WTC11 (cell line): ENCODE measurements around the gene BOK.

ENCODE experiments used
- CREB1 ChIP-seq: sonication (generic); formaldehyde crosslinking; IDR thresholded peaks from 2 replicates; pipeline ENCODE4 v1.8.0; 2023; ENCODE audit warnings: mild to moderate bottlenecking, missing genetic modification reagents
- ETV6 ChIP-seq: sonication (generic); formaldehyde crosslinking; IDR thresholded peaks from 2 replicates; pipeline ENCODE4 v1.8.1; 2022; ENCODE audit warnings: mild to moderate bottlenecking, missing genetic modification reagents
- FOXP1 ChIP-seq: sonication (generic); formaldehyde crosslinking; IDR thresholded peaks from 2 replicates; pipeline ENCODE4 v1.8.0; 2022; ENCODE audit warnings: missing genetic modification reagents, mild to moderate bottlenecking, moderate library complexity, borderline replicate concordance
- JUN ChIP-seq: sonication (generic); formaldehyde crosslinking; IDR thresholded peaks from 2 replicates; pipeline ENCODE4 v1.8.0; 2023; ENCODE audit warnings: mild to moderate bottlenecking, missing genetic modification reagents
- NFE2L1 ChIP-seq: sonication (generic); formaldehyde crosslinking; IDR thresholded peaks from 2 replicates; pipeline ENCODE4 v1.8.1; 2023; ENCODE audit warnings: missing genetic modification reagents
- NFYB ChIP-seq: sonication (generic); formaldehyde crosslinking; conservative IDR thresholded peaks from 2 replicates; pipeline ENCODE4 v1.8.0; 2022; ENCODE audit warnings: low read depth, missing genetic modification reagents
- NR2C2 ChIP-seq: sonication (generic); formaldehyde crosslinking; IDR thresholded peaks from 2 replicates; pipeline ENCODE4 v1.8.0; 2022; ENCODE audit warnings: mild to moderate bottlenecking, missing genetic modification reagents
- SMAD3 ChIP-seq: sonication (generic); formaldehyde crosslinking; IDR thresholded peaks from 2 replicates; pipeline ENCODE4 v1.8.0; 2022; ENCODE audit warnings: missing genetic modification reagents, mild to moderate bottlenecking, borderline replicate concordance
- ZNF121 ChIP-seq: sonication (generic); formaldehyde crosslinking; IDR thresholded peaks from 2 replicates; pipeline ENCODE4 v1.8.0; 2023; ENCODE audit warnings: missing genetic modification reagents
- TF ChIP-seq, protein P1 (sequence below): fragments of 200-600 bp; IDR thresholded peaks from 2 replicates; pipeline ENCODE4 v1.8.0; 2022; ENCODE audit warnings: antibody characterized with exemption
- TF ChIP-seq, protein P2 (sequence below): sonication (generic); formaldehyde crosslinking; IDR thresholded peaks from 2 replicates; pipeline ENCODE4 v1.8.0; 2022; ENCODE audit warnings: mild to moderate bottlenecking, missing genetic modification reagents
- TF ChIP-seq, protein P3 (sequence below): sonication (generic); formaldehyde crosslinking; IDR thresholded peaks from 2 replicates; pipeline ENCODE4 v1.8.1; 2022; ENCODE audit warnings: low read depth, missing genetic modification reagents, borderline replicate concordance
- TF ChIP-seq, protein P4 (sequence below): sonication (generic); formaldehyde crosslinking; IDR thresholded peaks from 2 replicates; pipeline ENCODE4 v1.8.0; 2023; ENCODE audit warnings: mild to moderate bottlenecking, missing genetic modification reagents

DNA sequence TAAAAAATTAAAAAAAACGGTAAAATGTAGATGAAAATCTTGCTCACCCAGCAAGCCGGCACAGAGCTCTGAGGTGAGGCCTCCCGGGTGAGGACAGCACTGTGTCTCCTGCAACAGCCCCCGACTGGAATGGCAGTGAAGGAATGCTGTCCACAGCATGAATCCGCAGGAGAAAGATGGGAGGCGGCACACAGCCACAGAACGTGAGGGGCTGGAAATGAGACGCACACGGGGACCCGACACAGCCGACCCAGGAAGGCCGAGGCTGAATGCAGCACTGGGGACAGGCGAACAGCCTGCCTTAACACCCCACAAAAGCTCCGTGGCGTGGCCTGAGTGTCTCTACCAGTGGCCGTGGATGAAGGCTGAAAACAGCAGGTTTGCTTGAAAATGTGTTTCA lies 34.7 kb downstream of the BOK start:
- TF ChIP-seq, protein P1, sequence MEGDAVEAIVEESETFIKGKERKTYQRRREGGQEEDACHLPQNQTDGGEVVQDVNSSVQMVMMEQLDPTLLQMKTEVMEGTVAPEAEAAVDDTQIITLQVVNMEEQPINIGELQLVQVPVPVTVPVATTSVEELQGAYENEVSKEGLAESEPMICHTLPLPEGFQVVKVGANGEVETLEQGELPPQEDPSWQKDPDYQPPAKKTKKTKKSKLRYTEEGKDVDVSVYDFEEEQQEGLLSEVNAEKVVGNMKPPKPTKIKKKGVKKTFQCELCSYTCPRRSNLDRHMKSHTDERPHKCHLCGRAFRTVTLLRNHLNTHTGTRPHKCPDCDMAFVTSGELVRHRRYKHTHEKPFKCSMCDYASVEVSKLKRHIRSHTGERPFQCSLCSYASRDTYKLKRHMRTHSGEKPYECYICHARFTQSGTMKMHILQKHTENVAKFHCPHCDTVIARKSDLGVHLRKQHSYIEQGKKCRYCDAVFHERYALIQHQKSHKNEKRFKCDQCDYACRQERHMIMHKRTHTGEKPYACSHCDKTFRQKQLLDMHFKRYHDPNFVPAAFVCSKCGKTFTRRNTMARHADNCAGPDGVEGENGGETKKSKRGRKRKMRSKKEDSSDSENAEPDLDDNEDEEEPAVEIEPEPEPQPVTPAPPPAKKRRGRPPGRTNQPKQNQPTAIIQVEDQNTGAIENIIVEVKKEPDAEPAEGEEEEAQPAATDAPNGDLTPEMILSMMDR, result no peak
- TF ChIP-seq JUN (CRISPR knock-in tag) (no peak), NR2C2 (CRISPR knock-in tag) (no peak), NFYB (CRISPR knock-in tag) (no peak), ETV6 (CRISPR knock-in tag) (no peak), SMAD3 (CRISPR knock-in tag) (no peak), ZNF121 (CRISPR knock-in tag) (no peak), CREB1 (no peak), FOXP1 (no peak), NFE2L1 (CRISPR knock-in tag) (no peak)
- TF ChIP-seq, protein P2, sequence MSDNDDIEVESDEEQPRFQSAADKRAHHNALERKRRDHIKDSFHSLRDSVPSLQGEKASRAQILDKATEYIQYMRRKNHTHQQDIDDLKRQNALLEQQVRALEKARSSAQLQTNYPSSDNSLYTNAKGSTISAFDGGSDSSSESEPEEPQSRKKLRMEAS (CRISPR knock-in tag), result no peak
- TF ChIP-seq, protein P3, sequence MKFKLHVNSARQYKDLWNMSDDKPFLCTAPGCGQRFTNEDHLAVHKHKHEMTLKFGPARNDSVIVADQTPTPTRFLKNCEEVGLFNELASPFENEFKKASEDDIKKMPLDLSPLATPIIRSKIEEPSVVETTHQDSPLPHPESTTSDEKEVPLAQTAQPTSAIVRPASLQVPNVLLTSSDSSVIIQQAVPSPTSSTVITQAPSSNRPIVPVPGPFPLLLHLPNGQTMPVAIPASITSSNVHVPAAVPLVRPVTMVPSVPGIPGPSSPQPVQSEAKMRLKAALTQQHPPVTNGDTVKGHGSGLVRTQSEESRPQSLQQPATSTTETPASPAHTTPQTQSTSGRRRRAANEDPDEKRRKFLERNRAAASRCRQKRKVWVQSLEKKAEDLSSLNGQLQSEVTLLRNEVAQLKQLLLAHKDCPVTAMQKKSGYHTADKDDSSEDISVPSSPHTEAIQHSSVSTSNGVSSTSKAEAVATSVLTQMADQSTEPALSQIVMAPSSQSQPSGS (CRISPR knock-in tag), result no peak
- TF ChIP-seq, protein P4, sequence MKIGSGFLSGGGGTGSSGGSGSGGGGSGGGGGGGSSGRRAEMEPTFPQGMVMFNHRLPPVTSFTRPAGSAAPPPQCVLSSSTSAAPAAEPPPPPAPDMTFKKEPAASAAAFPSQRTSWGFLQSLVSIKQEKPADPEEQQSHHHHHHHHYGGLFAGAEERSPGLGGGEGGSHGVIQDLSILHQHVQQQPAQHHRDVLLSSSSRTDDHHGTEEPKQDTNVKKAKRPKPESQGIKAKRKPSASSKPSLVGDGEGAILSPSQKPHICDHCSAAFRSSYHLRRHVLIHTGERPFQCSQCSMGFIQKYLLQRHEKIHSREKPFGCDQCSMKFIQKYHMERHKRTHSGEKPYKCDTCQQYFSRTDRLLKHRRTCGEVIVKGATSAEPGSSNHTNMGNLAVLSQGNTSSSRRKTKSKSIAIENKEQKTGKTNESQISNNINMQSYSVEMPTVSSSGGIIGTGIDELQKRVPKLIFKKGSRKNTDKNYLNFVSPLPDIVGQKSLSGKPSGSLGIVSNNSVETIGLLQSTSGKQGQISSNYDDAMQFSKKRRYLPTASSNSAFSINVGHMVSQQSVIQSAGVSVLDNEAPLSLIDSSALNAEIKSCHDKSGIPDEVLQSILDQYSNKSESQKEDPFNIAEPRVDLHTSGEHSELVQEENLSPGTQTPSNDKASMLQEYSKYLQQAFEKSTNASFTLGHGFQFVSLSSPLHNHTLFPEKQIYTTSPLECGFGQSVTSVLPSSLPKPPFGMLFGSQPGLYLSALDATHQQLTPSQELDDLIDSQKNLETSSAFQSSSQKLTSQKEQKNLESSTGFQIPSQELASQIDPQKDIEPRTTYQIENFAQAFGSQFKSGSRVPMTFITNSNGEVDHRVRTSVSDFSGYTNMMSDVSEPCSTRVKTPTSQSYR (CRISPR knock-in tag), result no peak
